DOHH2 (cell line): Measurements from ENCODE around the gene COA5.

Experiments
- H3F3A ChIP-seq: fragments of 200-600 bp; sonication (generic), shearing (Covaris generic); 2 replicates; pipeline ENCODE4 v1.6.0; 2016; ENCODE audit warnings: antibody characterized with exemption, mild to moderate bottlenecking; ENCODE audit not compliant: control insufficient read depth, insufficient read depth
- H3K27ac ChIP-seq: fragments of 200-600 bp; sonication (generic); 2 replicates; pipeline ENCODE4 v1.5.1; 2014; ENCODE audit warnings: low read depth, mild to moderate bottlenecking, low read length, moderate library complexity
- H3K27me3 ChIP-seq: fragments of 200-600 bp; sonication (generic); 2 replicates; pipeline ENCODE4 v1.6.1; 2014; ENCODE audit warnings: mild to moderate bottlenecking, low read length, mixed read lengths; ENCODE audit not compliant: control insufficient read depth
- H3K36me3 ChIP-seq: fragments of 200-600 bp; sonication (generic); 2 replicates; pipeline ENCODE4 v1.6.1; 2014; ENCODE audit warnings: mild to moderate bottlenecking, low read length, moderate library complexity, mixed read lengths; ENCODE audit not compliant: control insufficient read depth
- H3K4me1 ChIP-seq: fragments of 200-600 bp; sonication (generic); 2 replicates; pipeline ENCODE4 v1.6.1; 2014; ENCODE audit warnings: mild to moderate bottlenecking, low read length, mixed read lengths; ENCODE audit not compliant: control insufficient read depth
- H3K4me2 ChIP-seq: fragments of 200-600 bp; sonication (generic); 2 replicates; pipeline ENCODE4 v1.6.0; 2014; ENCODE audit warnings: mild to moderate bottlenecking, low read length, moderate library complexity
- H3K4me3 ChIP-seq: fragments of 200-600 bp; sonication (generic); 2 replicates; pipeline ENCODE4 v1.5.1; 2014; ENCODE audit warnings: mild to moderate bottlenecking, low read length, mixed read lengths
- H3K79me2 ChIP-seq: fragments of 200-600 bp; sonication (generic); 2 replicates; pipeline ENCODE4 v1.6.1; 2014; ENCODE audit warnings: mild to moderate bottlenecking, low read length, mixed read lengths; ENCODE audit not compliant: control insufficient read depth
- H3K9me2 ChIP-seq: fragments of 200-600 bp; sonication (generic); replicated peaks from 2 replicates; pipeline ENCODE4 v1.6.1; 2014; ENCODE audit warnings: mild to moderate bottlenecking, low read length, mixed read lengths; ENCODE audit not compliant: control insufficient read depth
- H3K9me3 ChIP-seq: fragments of 200-600 bp; sonication (generic); 2 replicates; pipeline ENCODE4 v1.6.1; 2014; ENCODE audit warnings: antibody characterized with exemption, low read length, mixed read lengths; ENCODE audit not compliant: control insufficient read depth, insufficient read depth
- H4K20me1 ChIP-seq: fragments of 200-600 bp; sonication (generic); 2 replicates; pipeline ENCODE4 v1.6.0; 2014; ENCODE audit warnings: low read depth, mild to moderate bottlenecking, antibody characterized with exemption, low read length, moderate library complexity; ENCODE audit not compliant: control insufficient read depth, insufficient read depth
- CTCF ChIP-seq: fragments of 200-600 bp; sonication (generic); IDR thresholded peaks from one replicate; pipeline ENCODE4 v1.5.1; 2014; ENCODE audit warnings: antibody characterized with exemption, mild to moderate bottlenecking, low read depth, low read length; ENCODE audit not compliant: poor library complexity, severe bottlenecking
- EZH2phosphoT487 ChIP-seq: fragments of 200-600 bp; sonication (generic); IDR thresholded peaks from 2 replicates; pipeline ENCODE4 v1.6.1; 2017; ENCODE audit warnings: borderline replicate concordance, mild to moderate bottlenecking, antibody characterized with exemption, low read length, moderate library complexity, mixed read lengths

Gene COA5

GRCh38 chr2:98608962-98609604, 771 bp upstream of the COA5 start:
- no peaks in the 10 kb centered on the region for H3F3A ChIP-seq
- no peaks in the 10 kb centered on the region for H4K20me1 ChIP-seq
- H3K36me3 ChIP-seq = peaks cover 55% of the 10 kb centered on the region
- H3K4me3 ChIP-seq = peak overlapping the region; percentile 82
- peaks cover 33% of the 10 kb centered on the region for H3K4me1 ChIP-seq
- no peak for TF ChIP-seq CTCF
- TF ChIP-seq EZH2phosphoT487 = no peak
- H3K9me2 ChIP-seq = no peaks in the 10 kb centered on the region
- H3K27me3 ChIP-seq = no peaks in the 10 kb centered on the region
- H3K9me3 ChIP-seq = no peaks in the 10 kb centered on the region
- H3K27ac ChIP-seq = peak overlapping the region; percentile 64
- peaks cover 65% of the 10 kb centered on the region for H3K79me2 ChIP-seq
- peak overlapping the region; percentile 91 for H3K4me2 ChIP-seq

- Histone ChIP-seq H3K79me2 (peaks cover 65% of the 10 kb centered on the region), H3K36me3 (peaks cover 52% of the 10 kb centered on the region), H3K4me1 (peaks cover 33% of the 10 kb centered on the region), H3F3A (no peaks in the 10 kb centered on the region), H3K4me2 (peak overlapping the region; percentile 91), H3K27ac (peak overlapping the region; percentile 64), H3K9me2 (no peaks in the 10 kb centered on the region), H4K20me1 (no peaks in the 10 kb centered on the region), H3K4me3 (peak overlapping the region; percentile 82), H3K9me3 (no peaks in the 10 kb centered on the region), H3K27me3 (no peaks in the 10 kb centered on the region)
- TF ChIP-seq EZH2phosphoT487 (no peak), CTCF (no peak)
Measured at GRCh38 chr2:98607741-98608115, 584 bp downstream of the COA5 start.

DNA sequence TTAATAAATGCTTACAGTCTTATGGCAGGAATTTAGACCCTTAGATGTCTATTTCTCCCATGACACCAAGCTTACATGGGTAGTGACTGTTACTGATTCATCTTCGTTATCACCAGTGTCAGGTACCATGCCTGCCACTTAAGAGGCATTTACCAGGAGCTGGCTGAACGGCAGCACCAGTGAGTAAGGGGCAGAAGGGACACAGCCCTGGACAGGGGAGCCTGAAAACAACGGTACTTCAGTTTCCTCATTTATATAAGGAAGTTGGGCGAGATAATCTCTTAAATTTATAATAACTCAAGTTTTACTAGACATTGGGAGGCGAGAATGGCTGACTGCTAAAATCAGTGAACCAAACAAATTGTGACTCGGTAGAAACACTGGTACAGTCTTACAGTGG, 1.2 kb downstream of the COA5 start:
- Histone ChIP-seq H3K9me2 (no peaks in the 10 kb centered on the region), H3K27me3 (no peaks in the 10 kb centered on the region), H3K4me3 (peak overlapping the region; percentile 82), H3F3A (no peaks in the 10 kb centered on the region), H3K79me2 (peaks cover 65% of the 10 kb centered on the region), H3K27ac (no peak overlapping the region), H4K20me1 (no peaks in the 10 kb centered on the region), H3K9me3 (no peaks in the 10 kb centered on the region), H3K4me2 (peak overlapping the region; percentile 91), H3K4me1 (peaks cover 33% of the 10 kb centered on the region), H3K36me3 (peaks cover 50% of the 10 kb centered on the region)
- TF ChIP-seq CTCF (no peak), EZH2phosphoT487 (no peak)
